ENCODE results near the gene WDR1. TPM values are rescaled to one million over a fixed set of nuclear protein-coding genes. Genes with fewer than 3 reads are reported as not detected.

Gene WDR1
- total RNA-seq, 1 donor from 2014 or later: 75.5 TPM

DNA sequence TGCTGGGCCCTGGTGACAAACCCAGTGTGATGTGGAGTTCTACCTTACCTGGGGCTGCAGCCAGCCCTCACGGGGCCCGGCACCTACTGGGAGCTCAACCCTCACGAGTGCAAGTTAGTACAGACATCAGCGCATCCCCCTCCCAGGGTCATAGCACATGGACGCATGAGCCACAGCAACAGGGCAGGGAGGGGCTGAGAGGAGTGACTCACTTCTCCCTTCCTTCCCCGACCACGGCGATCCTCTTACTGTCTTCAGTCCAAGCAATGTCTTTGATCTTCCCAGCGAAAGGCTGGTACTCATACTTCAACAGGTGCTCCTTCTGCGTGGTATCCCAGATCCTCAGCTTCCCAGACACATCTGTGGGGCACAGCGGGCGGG is 17.8 kb downstream of the WDR1 start:
- no peak for DNase-seq

GRCh38 chr4:10097906-10098779 is 18.5 kb downstream of the WDR1 start:
- DNase-seq: no peak

- DNase-seq: no peak
Observed at GRCh38 chr4:10096978-10097335, 19.6 kb downstream of the WDR1 start.

DNA sequence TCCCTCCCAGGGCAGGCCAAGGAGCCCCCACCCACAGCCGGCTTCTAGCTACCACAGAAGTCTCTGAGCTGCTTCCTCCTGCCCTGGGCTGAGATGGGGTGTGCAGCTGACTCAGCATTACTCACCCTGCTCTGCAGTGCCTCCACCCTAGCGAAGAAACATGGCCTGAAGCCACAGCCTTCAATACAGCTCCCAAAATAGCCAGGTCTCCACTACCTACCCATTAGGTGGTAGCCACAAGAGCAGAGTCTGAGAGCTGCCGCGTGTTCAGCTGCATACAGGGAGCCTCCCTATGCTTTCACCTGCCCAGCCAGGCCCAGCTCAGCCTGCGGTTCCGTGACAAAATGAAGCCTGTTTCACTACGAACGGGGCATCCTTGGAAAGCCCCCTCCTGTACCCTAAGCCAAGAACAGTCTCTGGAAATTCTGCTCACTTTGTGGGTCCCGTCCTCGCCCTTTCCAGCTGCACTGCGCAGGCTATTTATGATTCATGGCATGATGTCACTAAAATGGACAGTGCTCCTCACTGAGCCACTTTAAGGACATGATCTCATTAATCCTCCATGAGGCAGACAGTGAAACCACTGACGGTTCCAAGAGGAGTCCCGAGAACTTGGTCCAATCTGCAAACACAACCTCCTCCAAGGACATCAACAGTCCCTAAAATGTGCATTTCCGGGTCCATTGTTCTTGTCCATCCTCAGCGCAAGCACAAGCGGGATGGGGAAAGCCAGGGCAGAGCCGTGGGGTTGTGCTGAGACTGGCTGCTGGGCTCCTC is 20.2 kb downstream of the WDR1 start:
- DNase-seq: peak; percentile 44

GRCh38 chr4:10095296-10095991 is 21.2 kb downstream of the WDR1 start:
- DNase-seq: no peak

- DNase-seq: no peak
Observed at GRCh38 chr4:10094841-10095240, 21.8 kb downstream of the WDR1 start.

- DNase-seq: no peak
Observed at GRCh38 chr4:10093801-10094552, 22.6 kb downstream of the WDR1 start.

GRCh38 chr4:10093271-10093621 is 23.4 kb downstream of the WDR1 start:
- DNase-seq: no peak

- no peak for DNase-seq
Observed at GRCh38 chr4:10092481-10093270, 23.9 kb downstream of the WDR1 start.

DNA sequence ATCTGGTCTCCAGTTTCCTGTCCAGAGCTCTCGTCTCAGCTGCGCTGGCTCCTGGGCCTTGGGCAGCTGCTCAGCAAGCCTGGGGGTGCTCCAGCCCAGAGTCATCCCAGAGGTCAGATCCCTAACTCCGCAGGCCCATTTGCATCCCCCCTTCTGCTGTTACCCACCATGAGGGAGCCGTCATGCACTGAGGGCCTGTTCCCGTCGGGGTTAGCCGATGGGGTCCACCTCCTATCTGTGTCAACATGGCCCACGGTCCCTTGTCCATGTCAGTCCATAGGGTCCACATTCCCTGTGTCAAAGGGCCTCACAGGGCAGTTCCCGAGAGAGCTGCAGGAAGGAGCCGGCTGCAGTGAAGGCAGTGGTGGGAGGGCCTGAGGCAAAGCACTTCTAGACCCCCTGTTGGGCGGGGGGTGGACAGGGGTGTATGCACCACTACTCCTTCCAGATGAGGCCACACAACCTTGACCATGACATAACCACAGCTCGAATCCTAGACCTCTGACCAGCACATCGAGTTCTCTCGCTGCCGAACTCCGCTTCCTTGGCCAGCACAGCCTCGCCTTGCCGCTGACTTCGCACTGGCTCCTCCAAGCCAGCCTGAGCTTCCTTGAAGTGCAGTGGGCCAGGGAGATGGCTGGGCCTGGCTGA is 24.9 kb downstream of the WDR1 start:
- no peak for DNase-seq

GRCh38 chr4:10090467-10091250 is 25.9 kb downstream of the WDR1 start:
- no peak for DNase-seq

DNA sequence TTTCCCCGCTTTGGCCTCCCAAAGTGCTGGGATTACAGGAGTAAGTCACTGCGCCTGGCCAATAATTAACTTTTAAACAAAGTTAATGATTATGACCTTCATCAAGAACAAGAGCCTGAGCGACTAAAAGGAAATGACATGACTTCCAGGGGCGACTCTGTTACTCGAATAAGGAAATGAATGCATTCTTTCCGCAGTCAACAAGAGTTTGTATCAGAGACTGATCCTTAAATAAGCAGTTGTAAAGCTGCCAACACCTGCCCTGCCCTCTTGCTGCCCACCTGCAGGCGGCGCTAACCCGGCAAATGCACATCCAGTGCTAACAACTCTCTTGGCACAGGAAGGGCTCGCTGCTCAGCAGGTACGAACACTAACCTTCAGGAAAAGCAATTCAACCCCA is 27.3 kb downstream of the WDR1 start:
- DNase-seq: no peak

DNA sequence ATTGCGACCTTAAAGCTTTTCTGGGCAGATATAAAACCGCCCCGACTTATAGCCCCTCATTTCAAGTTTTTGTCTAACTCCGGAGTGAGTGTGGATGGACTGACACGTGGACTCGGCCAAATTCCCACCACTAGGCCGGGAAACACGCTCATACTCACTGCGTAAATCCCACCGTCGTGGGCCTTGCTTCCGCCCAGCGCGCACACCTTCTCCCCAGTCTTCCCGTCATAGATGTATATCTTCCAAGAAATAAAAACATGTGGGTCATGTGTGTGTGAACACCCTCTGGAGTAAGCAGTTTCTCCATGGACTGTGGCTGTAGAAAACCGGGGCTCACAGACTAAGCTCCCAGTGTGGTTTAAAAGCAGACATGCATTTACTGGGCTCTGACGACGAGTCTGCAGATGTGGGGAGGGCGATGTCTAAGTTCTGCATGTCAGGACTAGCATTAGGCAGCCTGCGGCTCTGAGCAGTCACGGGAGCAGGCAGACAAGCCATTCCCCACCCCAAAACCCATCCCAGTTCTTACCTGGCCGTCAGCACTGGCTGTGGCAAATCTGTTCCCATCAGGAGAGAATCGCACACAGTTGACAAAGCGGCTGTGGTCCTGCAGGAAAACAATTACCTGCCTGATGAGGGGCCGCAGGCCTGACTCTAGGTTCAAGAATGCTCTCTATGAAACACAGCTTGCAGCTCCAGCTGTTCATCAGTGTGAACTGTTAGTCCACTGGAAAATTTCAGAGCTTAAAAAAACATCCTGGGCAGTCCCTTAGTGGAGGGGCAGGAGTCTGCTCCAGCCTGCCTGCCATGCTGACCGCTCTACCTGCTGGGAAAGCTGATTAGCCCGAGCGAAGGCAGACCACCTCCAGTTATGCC is 28.2 kb downstream of the WDR1 start:
- no peak for DNase-seq

DNA sequence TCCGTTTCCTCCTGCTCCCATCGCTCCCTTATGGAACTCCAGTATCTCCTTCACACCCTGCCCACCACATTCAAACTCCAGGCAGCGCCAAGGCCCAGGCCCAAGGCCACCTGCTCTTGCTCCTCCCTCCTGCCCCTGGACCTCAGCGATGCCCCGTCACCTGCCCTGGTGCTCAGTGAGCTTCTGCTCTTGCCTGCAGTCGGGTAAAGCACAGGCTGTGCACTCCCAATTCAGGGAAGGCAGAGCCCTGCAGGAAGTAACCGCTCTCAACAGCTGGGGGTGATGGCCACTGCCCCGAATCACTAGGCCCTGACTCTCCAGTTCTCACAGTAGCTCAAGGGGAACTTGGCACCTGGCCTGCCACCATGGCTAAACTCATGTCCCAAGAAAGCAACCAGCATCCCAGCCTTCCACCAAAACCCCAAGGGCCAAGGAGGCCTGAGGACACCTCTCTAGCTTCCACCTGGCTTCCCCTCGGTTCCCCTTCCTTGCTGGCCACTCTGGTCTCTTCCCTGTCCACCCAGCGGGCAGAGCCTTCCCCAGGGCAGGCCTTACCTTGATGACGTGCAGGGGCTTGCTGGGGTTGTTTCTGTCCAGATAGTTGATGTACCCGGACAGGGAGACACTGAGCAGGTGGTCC is 29.3 kb downstream of the WDR1 start:
- DNase-seq: no peak

DNA sequence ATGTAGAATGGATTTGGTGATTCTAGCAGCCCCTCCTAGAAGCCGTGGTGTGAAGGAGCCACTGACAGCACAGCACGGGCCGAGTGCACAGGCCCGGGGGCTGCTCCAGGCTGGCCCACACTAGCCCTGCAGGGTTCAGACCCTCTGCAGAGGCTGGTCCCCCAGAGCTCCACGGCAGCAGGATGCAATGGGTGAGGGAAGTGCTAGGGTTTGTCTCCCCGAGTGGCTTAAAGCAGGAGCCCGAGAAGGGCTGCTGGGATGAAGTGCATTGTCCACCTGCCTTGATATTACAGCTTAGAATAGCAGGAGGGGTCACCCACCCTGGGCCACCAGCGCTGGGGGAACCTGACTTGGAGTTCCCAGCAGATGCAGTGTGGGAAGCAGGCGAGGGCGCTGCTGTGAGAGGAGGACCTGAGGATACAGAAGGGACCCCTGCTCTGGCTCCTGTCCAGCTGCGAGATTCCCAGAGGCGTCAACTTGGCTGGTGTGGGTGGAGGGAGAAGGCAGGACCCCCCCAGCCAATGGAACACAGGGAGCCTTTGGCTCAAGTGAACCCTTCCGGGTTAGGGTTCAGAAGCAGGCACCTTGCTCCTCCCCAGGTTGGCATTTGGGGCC is 30.0 kb downstream of the WDR1 start:
- DNase-seq: no peak

DNA sequence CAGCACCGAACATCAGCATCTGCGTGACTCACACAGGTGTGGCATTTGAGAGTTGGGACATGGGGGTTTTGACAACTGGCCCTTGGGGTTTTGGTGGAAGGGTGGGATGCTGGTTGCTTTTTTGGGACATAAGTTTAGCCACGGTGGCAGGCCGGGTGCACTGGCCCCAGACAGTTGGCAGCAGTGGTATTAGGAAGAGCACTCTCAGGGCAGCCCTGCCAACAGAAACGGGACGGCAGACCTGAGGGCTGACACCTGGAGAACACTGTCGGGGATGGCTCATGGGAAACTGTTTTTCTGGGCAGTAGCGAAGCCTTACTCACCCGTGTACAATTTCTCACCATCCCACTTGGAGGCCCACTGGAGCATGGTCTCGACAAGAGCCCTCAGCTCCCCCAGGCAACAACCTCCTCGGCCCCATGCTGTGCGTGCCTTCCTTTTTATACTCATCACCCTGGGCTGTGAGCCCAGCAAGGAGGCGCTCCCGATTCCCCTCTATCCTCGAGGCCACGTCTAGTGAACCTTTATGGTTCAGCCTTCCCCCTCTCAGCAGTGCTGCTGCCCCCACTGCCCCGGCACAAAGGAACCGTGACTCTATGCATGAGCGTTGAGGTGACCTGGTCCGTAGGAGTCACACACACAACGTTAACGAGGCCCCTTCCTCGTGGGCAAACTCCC is 30.6 kb downstream of the WDR1 start:
- no peak for DNase-seq

- no peak for DNase-seq
Observed at GRCh38 chr4:10085386-10085785, 31.2 kb downstream of the WDR1 start.
